GM18951 (cell line): ENCODE measurements around the gene LRRC4B.
"Not testable (repeated sequence)": the region's sequence is repeated elsewhere in the genome, so short reads cannot be mapped to it uniquely, and the experiment has no call there.

Experiments used
- POLR2A ChIP-seq: IDR thresholded peaks from 4 replicates; pipeline ENCODE4 v1.6.1; 2011; ENCODE audit warnings: mild to moderate bottlenecking; ENCODE audit not compliant: insufficient read length, insufficient read depth; ENCODE audit errors: extremely low read depth
- in situ Hi-C: fragments of 300-500 bp; cut with MboI; formaldehyde crosslinking; loops from one replicate; pipeline ENCODE4 v1.12.0; 2022; ENCODE audit warnings: low sequenced_read_pairs, mixed read lengths, inconsistent platforms; ENCODE audit not compliant: unreplicated experiment

Gene LRRC4B

DNA sequence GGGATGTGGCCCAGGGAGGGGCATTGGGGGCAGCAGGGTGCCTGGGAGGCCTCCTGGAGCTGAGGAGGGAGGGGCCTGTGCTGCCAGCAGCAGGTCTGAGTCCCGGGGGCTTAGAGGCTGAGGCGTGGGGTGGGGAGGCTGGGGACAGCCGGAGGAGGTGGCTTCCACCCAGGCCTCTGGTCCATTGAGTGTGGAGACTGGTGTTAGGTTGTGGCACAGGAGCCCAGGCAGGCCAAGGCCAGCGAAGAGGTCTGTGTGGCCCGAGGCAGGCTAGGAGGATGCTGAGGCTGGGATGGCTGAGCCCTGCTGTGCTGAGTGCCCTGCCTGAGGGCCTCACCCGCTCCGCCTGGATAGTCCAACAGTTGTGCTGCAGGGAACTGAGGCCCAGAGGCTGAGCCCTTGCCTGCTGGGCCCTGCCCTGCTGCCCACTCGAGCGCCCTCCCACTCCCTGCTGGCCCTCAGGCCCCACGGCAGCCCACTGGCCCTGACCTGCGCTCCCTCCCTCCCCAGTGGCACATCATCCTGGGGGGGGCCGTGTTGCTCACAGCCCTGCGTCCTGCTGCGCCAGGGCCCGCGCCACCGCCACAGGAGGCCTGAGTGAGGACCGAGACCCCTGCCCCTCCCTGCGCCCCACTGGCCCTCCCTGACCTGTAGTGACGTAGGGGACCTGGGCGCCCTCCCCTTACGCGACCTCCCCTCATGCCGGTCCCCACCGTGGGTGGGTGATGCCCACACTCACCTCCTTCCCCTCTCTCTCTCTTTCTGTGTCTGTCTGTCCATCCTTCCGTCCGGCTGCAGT is 86.7 kb downstream of the LRRC4B start:
- TF ChIP-seq POLR2A = no peak
- in situ Hi-C loops = no loop called here

DNA sequence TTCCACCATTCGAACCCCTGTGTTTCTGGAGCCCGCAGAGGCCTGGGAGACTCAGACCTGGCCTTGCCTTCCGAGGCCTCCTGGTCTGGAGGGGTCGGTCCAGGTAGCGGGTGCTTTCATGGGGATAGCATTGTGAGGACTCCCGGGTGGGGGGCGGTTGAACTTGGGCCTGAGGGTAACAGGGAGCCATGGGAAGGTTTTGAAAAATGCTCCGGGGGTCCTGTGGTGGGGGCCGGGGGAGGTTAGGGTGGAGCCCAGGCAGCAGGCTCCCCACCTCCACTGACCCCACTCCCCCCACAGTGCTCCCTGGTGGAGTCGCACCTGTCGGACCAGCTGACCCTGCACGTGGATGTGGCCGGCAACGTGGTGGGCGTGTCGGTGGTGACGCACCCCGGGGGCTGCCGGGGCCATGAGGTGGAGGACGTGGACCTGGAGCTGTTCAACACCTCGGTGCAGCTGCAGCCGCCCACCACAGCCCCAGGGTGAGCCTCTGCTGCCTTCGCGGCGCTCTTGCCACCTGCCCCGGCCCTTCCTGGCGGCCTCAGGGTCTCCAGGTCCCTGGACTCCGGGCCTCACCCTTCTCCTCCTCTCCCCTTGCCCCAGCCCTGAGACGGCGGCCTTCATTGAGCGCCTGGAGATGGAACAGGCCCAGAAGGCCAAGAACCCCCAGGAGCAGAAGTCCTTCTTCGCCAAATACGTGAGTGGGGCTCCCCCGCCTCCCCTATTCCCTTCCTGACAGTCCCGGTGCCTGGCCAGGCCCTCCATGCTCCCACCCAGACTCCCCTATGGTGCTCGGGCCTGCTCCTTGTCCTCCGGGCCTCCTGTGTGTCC is 87.7 kb downstream of the LRRC4B start:
- in situ Hi-C loops = no loop called here

DNA sequence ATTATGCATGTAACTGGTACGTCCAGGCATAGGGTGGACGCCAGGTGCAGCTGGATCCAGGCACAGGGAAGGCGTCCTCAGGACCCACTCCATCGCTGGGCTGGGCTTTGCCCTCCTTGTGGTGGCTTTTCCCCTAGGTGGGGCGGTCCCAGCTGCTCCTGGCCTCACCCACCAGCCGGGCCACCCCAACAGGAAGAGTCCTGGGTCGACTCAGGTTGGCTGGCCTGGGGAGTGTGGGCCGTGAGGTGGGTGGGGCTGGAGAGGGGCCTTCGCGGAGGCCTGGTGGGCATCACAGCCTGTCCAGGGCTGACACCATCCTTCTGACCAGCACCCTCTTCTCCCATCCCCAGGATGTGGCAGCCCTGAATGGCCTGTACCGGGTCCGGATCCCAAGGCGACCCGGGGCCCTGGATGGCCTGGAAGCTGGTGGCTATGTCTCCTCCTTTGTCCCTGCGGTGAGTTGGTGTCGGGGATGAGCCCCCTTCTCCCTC is 88.4 kb downstream of the LRRC4B start:
- in situ Hi-C loops = no loop called here
- TF ChIP-seq POLR2A = no peak

More for the DNA sequence above, 87.7 kb downstream of the LRRC4B start:
- TF ChIP-seq POLR2A = peak; percentile 6

DNA sequence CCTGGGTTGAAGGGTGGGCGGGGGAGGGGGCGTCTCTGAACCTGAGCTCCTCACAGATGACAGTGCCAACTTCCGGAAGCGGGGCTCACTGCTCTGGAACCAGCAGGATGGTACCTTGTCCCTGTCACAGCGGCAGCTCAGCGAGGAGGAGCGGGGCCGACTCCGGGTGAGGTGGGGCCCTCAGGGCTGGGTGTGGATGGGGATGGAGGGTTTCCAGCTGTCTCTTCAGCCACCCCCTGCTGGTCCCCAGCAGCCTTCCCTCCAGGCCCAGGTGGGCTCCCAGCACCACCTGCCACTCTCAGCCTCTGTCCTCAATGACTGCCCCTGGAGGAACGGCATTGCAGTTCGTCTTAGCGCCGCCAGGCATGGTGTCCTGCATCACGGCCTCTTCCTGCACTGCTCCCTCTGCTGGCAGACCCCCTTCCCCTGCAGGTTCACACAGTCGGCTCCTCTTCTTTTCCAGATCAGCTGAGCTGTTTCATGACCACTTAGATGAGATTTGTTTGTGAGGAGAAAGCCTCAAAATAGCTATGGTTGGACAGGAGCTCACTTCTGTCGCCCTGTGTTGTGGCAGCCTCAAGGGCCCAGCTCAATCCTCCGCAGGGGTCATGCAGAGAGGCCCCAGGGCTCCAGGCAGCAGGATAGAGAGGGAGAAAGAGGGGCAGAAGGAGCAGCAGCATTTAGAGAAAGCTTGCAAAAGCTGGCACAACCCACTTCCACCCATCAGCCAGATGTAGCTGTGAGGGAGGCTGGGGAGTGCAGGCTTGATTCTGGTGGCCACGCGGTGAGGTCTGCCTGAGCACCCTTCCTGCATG is 89.1 kb downstream of the LRRC4B start:
- in situ Hi-C loops = no loop called here
- no peak for TF ChIP-seq POLR2A

DNA sequence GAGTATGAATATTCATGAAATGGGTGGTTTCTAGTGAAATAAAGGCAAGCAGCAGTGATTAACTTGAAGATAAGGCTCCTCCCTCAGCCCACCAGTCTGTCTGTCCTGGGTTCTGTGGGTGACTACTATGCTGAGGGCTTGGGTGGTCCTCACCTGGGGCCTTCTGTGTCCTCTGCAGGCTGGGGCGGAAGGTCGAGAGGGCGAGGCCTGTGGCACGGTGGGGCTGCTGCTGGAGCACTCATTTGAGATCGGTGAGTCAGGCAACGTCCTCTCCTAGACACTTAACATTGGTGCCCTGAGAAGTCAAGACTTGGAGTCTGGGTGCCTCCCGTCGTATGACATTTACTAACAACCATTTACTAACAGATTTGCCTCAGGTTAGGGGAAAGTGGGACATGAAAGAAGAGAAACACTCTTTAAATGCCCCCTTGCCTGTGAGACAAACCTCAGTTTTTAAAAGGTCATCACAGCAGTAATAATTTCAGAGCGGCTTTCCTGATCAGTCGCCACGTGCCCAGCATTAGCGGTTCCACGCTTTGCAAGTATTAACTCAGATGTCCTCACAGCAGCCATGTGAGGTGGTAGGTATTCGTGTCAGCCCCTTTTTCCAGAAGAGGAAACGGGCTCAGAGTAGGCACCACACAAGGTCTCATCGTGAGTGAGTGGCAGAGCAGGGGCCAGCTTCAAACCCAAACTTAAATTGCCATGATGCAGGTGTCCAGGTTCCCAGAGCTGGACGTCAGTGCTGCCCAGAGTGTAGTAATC is 90.3 kb downstream of the LRRC4B start:
- in situ Hi-C loops = no loop called here
- no peak for TF ChIP-seq POLR2A

DNA sequence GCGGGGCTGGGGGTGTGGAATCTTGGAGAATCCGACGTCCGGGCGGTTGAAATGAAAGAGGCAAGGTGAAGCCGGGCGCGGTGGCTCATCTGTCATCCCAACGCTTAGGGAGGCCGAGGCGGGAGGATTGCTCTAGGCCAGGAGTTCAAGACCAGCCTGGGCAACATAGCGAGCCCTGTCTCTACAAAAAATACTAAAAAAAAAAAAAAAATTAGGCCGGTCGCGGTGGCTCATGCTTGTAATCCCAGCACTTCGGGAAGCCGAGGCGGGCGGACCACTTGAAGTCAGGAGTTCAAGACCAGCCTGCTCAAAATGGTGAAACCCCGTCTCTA is 91.4 kb downstream of the LRRC4B start:
- in situ Hi-C loops = no loop called here
- TF ChIP-seq POLR2A = no peak

DNA sequence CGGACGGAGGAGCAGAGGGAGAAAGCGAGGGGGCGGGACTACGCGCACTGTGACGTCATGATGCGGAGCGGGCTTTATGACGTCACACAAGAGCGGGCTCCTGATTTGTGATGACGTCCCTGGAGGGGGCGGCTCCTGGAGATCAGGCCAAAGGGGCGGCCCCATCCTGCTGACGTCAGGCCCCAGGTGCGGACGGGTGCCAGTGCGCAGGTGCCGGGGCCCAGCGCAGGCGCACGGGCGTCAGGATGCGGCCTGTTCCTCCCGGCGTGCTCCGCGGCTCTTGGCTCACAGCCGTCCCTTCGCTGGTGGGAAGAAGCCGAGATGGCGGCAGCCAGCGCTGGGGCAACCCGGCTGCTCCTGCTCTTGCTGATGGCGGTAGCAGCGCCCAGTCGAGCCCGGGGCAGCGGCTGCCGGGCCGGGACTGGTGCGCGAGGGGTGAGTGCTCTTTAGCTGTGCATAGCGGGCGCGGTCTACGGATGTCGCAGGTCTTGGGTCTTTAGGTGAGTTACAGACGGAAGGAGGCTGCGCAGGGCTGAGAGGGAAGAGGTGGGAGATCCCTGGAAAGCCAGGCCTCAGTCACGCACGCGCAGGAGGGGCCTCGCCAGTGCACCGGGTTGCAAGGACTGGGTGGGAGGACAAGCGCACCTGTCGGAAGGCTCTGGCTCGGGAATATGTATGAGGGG is 91.9 kb downstream of the LRRC4B start, which contains the start of the genes EMC10 and GARIN5A:
TSS of gene EMC10 (plus strand) at position 284 of the 683 bp plus-strand sequence. CDS start at position 322, 38 bp downstream.
TSS of gene GARIN5A (minus strand) at position 625 of the 683 bp plus-strand sequence. CDS start at position 165, 460 bp downstream.
- in situ Hi-C loops = no loop called here
- TF ChIP-seq POLR2A = peak; percentile 99

DNA sequence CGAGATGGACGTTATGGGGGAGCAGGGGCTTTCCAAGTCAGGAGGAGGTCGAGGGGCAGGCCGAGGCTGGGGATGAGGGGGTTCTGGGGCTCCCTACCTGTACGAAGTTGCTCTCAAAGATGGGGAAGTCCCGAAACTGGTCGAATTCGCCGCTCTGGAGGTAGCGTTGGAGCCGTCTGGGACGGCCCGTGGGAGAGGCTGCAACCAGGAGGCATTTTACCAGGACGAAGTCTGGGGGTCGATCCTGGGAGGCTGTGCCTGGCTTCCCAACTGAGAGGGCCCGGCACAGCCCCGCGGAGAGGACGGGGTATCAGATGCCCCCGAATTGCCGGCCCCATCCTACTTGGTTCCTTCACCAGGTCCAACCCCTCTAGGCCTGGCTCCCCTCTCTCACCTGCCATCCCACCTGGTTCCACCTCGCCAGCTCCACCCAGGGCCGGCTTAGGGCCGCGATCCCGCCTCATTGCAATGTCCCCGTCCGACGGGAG is 92.5 kb downstream of the LRRC4B start:
- TF ChIP-seq POLR2A = no peak
- in situ Hi-C loops = no loop called here

DNA sequence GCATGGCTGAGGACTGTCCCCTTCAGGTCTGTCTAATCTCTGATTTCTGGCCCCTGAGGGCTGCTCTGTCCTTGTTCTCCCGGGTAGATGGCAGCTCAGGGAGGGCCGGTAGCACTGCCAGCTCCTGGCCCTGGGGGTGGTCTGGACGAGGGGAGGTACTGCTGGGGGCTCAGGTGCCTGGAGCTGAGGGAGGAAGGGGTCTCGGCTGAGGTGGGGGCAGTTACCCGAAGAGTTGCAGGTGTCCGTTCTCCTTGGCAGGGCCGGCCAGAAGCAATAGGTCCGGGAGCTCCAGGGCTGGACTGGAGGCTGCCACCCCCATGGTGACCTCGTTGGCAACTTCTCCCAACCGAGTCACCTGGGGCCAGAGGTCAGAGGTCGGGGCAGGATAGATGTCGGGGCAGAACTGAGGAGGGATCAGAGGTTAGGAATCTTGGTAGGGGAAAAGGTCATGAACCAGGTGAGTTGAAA is 93.1 kb downstream of the LRRC4B start:
- no peak for TF ChIP-seq POLR2A
- in situ Hi-C loops = no loop called here

DNA sequence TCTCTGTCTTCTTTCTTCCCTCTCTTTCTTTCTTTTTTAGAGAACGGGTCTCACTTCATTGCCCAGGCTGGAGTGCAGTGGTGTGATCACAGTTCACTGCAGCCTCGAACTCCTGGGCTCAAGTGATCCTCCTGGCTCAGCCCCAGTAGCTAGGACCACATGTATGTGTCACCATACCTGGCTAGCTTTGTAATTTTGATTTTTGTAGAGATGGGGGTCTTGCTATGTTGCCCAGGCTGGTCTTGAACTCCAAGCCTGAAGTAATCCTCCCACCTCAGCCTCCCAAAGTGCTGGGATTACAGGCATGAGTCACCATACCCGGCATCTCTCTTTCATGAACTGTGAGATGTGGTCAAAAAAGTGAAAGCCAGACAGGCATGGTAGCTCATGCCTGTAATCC is 94.9 kb downstream of the LRRC4B start:
- in situ Hi-C loops = not testable (repeated sequence)

DNA sequence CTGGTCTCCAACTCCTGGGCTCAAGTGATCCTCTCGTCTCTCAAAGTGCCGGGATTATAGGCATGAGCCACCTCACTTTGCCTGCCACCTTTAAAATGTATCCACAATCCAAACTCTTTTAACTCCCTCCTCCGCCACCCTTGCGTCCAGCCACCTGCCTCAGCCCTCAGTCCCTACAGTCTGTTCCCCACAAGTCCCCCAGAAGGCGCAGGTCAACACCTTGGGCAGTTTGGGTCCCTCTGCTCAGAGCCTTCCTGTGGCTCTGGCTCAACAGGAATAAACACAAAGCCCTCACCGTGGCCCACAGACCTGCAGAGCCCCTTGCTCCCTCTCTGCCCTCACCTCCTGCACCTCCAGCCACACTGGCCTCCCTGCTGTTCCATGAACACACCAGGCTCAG is 99.4 kb downstream of the LRRC4B start:
- in situ Hi-C loops = loop anchor here (10.0 kb wide), 1 partner anchor 94 kb away; the partner anchor contains the start of gene NR1H2
- TF ChIP-seq POLR2A = no peak
